Chondrocyte (in vitro differentiated cells): Measurements from ENCODE around the gene ANP32B. TPM values are rescaled to one million over a fixed set of nuclear protein-coding genes. Genes with fewer than 3 reads are reported as not detected.
A peak's percentile ranks its signal among the peaks of the same experiment; 100 is the strongest.

ENCODE experiments used
- DNase-seq: peaks from one replicate; pipeline ENCODE4 v3.0.0; 2021; ENCODE audit warnings: mixed read lengths, low spot score
- H3K27ac Mint-ChIP-seq: one replicate; pipeline ENCODE4 v1.8.0; 2021; ENCODE audit warnings: mild to moderate bottlenecking, moderate library complexity, mixed read lengths; ENCODE audit not compliant: unreplicated experiment
- H3K27me3 Mint-ChIP-seq: 2 replicates; pipeline ENCODE4 v1.8.0; 2021; ENCODE audit warnings: low read depth, mixed read lengths
- H3K36me3 Mint-ChIP-seq: 2 replicates; pipeline ENCODE4 v1.8.0; 2021; ENCODE audit warnings: low read depth, mixed read lengths
- H3K4me1 Mint-ChIP-seq: 2 replicates; pipeline ENCODE4 v1.8.0; 2021; ENCODE audit warnings: low read depth, mild to moderate bottlenecking, mixed read lengths
- H3K4me3 Mint-ChIP-seq: one replicate; pipeline ENCODE4 v1.8.0; 2021; ENCODE audit warnings: mild to moderate bottlenecking, moderate library complexity, mixed read lengths; ENCODE audit not compliant: unreplicated experiment
- H3K9me3 Mint-ChIP-seq: 2 replicates; pipeline ENCODE4 v1.8.0; 2021; ENCODE audit warnings: low read depth, mixed read lengths
- total RNA-seq: library from RNA; stranded (reverse); gene quantifications from 3 replicates; pipeline ENCODE4 v1.2.1, GENCODE V29; 2021
- TF ChIP-seq, protein P1 (sequence below): fragments of 200-600 bp; sonication (generic); IDR thresholded peaks from 2 replicates; pipeline ENCODE4 v1.5.0; 2021; ENCODE audit warnings: antibody characterized with exemption, mild to moderate bottlenecking, moderate library complexity

ANP32B gene
- total RNA-seq, 1 donor from 2014 or later = 86.1 TPM

DNA sequence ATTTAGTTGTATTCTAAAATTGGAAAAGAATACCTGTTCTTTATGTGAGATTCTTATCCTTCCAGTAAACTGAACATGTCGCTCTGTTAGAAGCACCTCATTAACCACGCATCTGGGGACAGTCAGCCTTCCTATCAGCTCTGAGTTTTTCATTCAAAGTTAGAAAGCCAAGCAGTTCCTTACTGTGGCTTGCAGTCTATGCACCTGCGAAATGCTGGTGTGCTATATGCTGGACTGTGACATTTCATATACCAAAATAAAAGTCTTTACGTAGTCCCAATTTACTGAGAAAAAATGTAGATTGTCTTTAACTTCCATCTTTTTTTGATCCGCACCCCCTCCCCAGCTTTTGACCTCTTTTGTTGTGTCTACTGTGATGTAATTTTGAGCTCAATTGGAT, 4.3 kb downstream of the ANP32B start:
- Mint-ChIP-seq H3K36me3 (no peaks in the 10 kb centered on the region), H3K27ac (no peak overlapping the region), H3K9me3 (no peaks in the 10 kb centered on the region), H3K27me3 (no peaks in the 10 kb centered on the region), H3K4me3 (no peak overlapping the region), H3K4me1 (peaks cover 60% of the 10 kb centered on the region)
- no peak for DNase-seq
- TF ChIP-seq, protein P1, sequence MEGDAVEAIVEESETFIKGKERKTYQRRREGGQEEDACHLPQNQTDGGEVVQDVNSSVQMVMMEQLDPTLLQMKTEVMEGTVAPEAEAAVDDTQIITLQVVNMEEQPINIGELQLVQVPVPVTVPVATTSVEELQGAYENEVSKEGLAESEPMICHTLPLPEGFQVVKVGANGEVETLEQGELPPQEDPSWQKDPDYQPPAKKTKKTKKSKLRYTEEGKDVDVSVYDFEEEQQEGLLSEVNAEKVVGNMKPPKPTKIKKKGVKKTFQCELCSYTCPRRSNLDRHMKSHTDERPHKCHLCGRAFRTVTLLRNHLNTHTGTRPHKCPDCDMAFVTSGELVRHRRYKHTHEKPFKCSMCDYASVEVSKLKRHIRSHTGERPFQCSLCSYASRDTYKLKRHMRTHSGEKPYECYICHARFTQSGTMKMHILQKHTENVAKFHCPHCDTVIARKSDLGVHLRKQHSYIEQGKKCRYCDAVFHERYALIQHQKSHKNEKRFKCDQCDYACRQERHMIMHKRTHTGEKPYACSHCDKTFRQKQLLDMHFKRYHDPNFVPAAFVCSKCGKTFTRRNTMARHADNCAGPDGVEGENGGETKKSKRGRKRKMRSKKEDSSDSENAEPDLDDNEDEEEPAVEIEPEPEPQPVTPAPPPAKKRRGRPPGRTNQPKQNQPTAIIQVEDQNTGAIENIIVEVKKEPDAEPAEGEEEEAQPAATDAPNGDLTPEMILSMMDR = no peak

DNA sequence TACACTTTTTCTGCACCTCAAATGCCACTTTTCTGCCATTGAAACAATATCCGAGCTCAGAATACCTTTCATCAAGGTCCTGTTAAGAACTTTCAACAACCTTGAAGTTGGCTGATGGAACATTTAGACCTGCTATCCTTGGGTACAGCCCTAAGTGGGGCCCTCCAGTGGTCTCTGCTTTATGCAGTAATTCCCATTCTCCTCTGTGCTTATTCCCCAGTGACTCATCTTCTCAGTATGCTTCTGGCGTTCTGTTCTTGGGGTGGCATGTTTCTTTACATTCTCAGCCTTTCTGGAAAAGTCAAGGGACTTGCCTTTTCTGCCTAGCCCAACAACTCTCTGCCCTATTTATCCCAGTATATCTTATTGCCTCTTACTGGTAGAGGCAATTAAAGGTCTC, 7.1 kb downstream of the ANP32B start:
- Mint-ChIP-seq H3K4me3 (no peak overlapping the region), H3K27ac (peak overlapping the region; percentile 69), H3K36me3 (peaks cover under 1% of the 10 kb centered on the region), H3K27me3 (no peaks in the 10 kb centered on the region), H3K9me3 (no peaks in the 10 kb centered on the region), H3K4me1 (peaks cover 65% of the 10 kb centered on the region)
- TF ChIP-seq, protein P1 = peak; percentile 58
- no peak for DNase-seq

DNA sequence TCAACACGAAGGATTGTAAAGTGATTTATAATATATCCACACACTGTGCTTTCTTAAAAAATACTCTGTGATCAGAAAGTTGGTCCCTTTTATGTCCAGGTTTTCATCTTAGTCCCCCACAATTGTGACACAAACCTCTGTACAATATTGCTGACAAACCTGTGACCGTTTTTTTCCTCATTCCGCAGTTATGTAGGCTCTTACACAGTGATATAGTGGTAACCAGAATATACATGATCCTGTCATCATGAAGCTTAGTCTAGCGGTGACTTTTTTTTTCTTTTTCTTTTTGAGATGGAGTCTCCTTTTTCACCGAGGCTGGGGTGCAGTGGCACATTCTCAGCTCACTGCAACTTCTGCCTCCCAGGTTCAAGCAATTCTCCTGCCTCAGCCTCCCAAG, 8.7 kb downstream of the ANP32B start:
- no peak overlapping the region for H3K4me3 Mint-ChIP-seq
- no peak for DNase-seq
- TF ChIP-seq, protein P1 = no peak
- no peak overlapping the region for H3K27ac Mint-ChIP-seq
- H3K27me3 Mint-ChIP-seq = no peaks in the 10 kb centered on the region
- H3K4me1 Mint-ChIP-seq = peaks cover 50% of the 10 kb centered on the region
- H3K9me3 Mint-ChIP-seq = no peaks in the 10 kb centered on the region
- H3K36me3 Mint-ChIP-seq = peaks cover 2% of the 10 kb centered on the region

- TF ChIP-seq, protein P1 = no peak
- Mint-ChIP-seq H3K36me3 (peaks cover 2% of the 10 kb centered on the region), H3K4me1 (peaks cover 51% of the 10 kb centered on the region), H3K4me3 (no peak overlapping the region), H3K27me3 (no peaks in the 10 kb centered on the region), H3K27ac (no peak overlapping the region), H3K9me3 (no peaks in the 10 kb centered on the region)
- DNase-seq = no peak
These were observed 9.1 kb downstream of the ANP32B start for GRCh38 chr9:97992219-97992618.

DNA sequence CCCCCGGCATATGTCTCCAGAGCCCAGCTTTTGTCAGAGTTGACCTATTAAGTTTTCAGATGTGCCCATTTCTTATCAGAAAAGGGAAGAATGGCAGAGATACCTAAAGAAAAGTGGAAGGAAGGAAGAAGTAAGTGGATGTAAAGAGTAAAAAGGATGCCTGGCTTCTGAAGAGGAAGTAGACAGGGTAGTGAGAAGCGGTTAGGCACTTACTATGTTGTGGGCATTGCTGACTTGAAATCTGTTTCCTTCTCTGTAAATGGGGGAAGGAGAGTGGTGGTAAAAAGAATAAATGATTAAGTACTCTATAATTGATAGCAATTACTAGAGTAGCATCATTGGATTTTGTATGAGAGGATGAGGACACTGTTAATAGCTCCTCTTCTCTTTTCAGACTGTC, 9.9 kb downstream of the ANP32B start:
- Mint-ChIP-seq H3K27me3 (no peaks in the 10 kb centered on the region), H3K4me3 (no peak overlapping the region), H3K9me3 (no peaks in the 10 kb centered on the region), H3K27ac (no peak overlapping the region), H3K36me3 (peaks cover 2% of the 10 kb centered on the region), H3K4me1 (peaks cover 51% of the 10 kb centered on the region)
- TF ChIP-seq, protein P1 = no peak
- DNase-seq = no peak
